Mammary epithelial cell (primary cell): Measurements from ENCODE around the gene SNX33.

Source experiments
- CTCF ChIP-seq, 2 donors: IDR thresholded peaks in 1 of 2; conservative IDR thresholded peaks in 1 of 2; 2 replicates each; pipeline ENCODE4 v1.5.1; 2011 to 2012; ENCODE audit warnings: inconsistent platforms in 2 of 2, low read length in 2 of 2, mild to moderate bottlenecking in 2 of 2, control low read depth in 1 of 2, low read depth in 1 of 2; ENCODE audit not compliant: insufficient read depth in 1 of 2; ENCODE audit errors: extremely low read depth in 1 of 2
- EZH2 ChIP-seq: IDR thresholded peaks from 2 replicates; pipeline ENCODE4 v1.6.1; 2012; ENCODE audit warnings: low read length, inconsistent platforms, borderline replicate concordance

- TF ChIP-seq CTCF (conservative IDR thresholded peaks at IDR 0.05 in 1 of 2, IDR thresholded peaks at IDR 0.05 in 1 of 2; ENCODE audit: extremely low read depth in 1 of 2, insufficient read depth in 1 of 2, low read depth in 1 of 2, low read length in 2 of 2) (no peak), EZH2 (no peak)
These were observed 8.2 kb downstream of the SNX33 start for GRCh38 chr15:75655931-75656330.
